HG02884 (cell line): Measurements from ENCODE around the gene CCDC150.

Experiments used
- ATAC-seq: cut with Tn5 transposase; IDR thresholded peaks from one replicate; pipeline ENCODE4 v1.9.1; 2021; ENCODE audit warnings: mild to moderate bottlenecking, moderate library complexity; ENCODE audit not compliant: unreplicated experiment

The CCDC150 gene

GRCh38 chr2:196758474-196759377 is 119.2 kb downstream of the CCDC150 start:
- ATAC-seq: no peak

- no peak for ATAC-seq
Measured at GRCh38 chr2:196759378-196759706, 119.8 kb downstream of the CCDC150 start.

GRCh38 chr2:196767101-196767500 is 127.6 kb downstream of the CCDC150 start:
- ATAC-seq: no peak
